Right cardiac atrium (tissue), 5 donors: ENCODE data around the gene FHAD1. TPM values are rescaled to one million over a fixed set of nuclear protein-coding genes. Genes with fewer than 3 reads are reported as not detected.
A peak's percentile ranks its signal among the peaks of the same experiment; 100 is the strongest.

ENCODE experiments used
- ATAC-seq, 2 donors: fragments of 200-7000 bp; cut with Tn5 transposase; one replicate each; pipeline versions ENCODE4 v1.8.0 to v1.9.1; 2020; ENCODE audit warnings: moderate library complexity in 2 of 2, mild to moderate bottlenecking in 1 of 2
- DNase-seq, 3 donors: peaks; one replicate each; pipeline ENCODE4 v3.0.0-alpha.2; 2020
- H3K27ac ChIP-seq: one replicate; pipeline ENCODE4 v1.5.1; 2013; ENCODE audit warnings: mild to moderate bottlenecking, low read length, control low read depth, moderate library complexity
- H3K27me3 ChIP-seq: one replicate; pipeline ENCODE4 v1.6.1; 2013; ENCODE audit not compliant: control insufficient read depth, insufficient read depth
- H3K4me1 ChIP-seq: one replicate; pipeline ENCODE4 v1.6.1; 2013; ENCODE audit warnings: low read length; ENCODE audit not compliant: control insufficient read depth, insufficient read depth
- H3K4me3 ChIP-seq: one replicate; pipeline ENCODE4 v1.5.1; 2013; ENCODE audit warnings: low read length, control low read depth
- H3K9me3 ChIP-seq: one replicate; pipeline ENCODE4 v1.6.1; 2013; ENCODE audit warnings: low read length; ENCODE audit not compliant: control insufficient read depth
- WGBS: extraction: QIAGEN DNeasy Blood & Tissue Kit; methylation state at CpG from one replicate; pipeline ENCODE4 v1.1.7; 2013; 5-methylcytosine and 5-hydroxymethylcytosine counted together
- intact Hi-C, 4 donors: fragments of 100-400 bp; cut with DNase I; formaldehyde crosslinking; loops; one replicate each; pipeline versions ENCODE4 v1.11.0 to v1.14.0; 2022 to 2023
- long read RNA-seq, 4 donors: library from polyadenylated mRNA; unstranded; transcript quantifications; one replicate each; pipeline ENCODE4 v2.0.0, GENCODE V29; 2020 to 2021
- polyA plus RNA-seq: library from polyadenylated mRNA; stranded (reverse); fragments of 200-250 nt; gene quantifications from one replicate; pipeline ENCODE4 v1.2.3, GENCODE V29; 2013
- total RNA-seq, 4 donors: library from RNA; stranded (reverse); fragmentation: NEBNext Ultra II Directional; extraction: Animal tissue kit (Norgen Biotek cat#: 25700); gene quantifications; one replicate each; pipeline ENCODE4 v1.2.1, GENCODE V29; 2021
- donor health status: healthy with polysubstance abuse.
- donor health status: DM: no; HTN: yes; CAD: no.
- donor health status: DM: no; HTN: no; CAD: no.
- donor health status: DM: no; HTN: yes; CAD: no; lungs with severe emphysema.
- donor health status: DM: yes; HTN: yes; CAD: no.

The FHAD1 gene
- 1 to 10 TPM in 1 of 4 donors, under 1 TPM in 2, not detected in 1; 0.06 to 1.0 (median 0.09) TPM for total RNA-seq
- 0.25 TPM for polyA plus RNA-seq
- long read RNA-seq, donor 1: 0 reads
- long read RNA-seq, donor 2: 0 reads
- long read RNA-seq, donor 3: 0 reads
- long read RNA-seq, donor 4: 0 reads

- intact Hi-C loops: no loop called here
- DNase-seq (peak; percentile 58 to 89 (median 87)), ATAC-seq (peak; percentile 77 to 85)
- 6% methylated on average over 54 of the region's 55 CpGs for WGBS
- H3K27me3 ChIP-seq: no peaks in the 10 kb centered on the region
- H3K27ac ChIP-seq: peak within 1 kb of the TSS; percentile 8
- H3K4me1 ChIP-seq: no peaks in the 10 kb centered on the region
- no peaks in the 10 kb centered on the region for H3K9me3 ChIP-seq
- peak within 1 kb of the TSS; percentile 38 for H3K4me3 ChIP-seq
Observed at GRCh38 chr1:15246960-15247614, at the start of gene FHAD1. TSS of gene FHAD1 (plus strand) at chr1:15247223. CDS start at chr1:15251785, 4,562 bp downstream.

GRCh38 chr1:15197591-15198447 lies 49.2 kb upstream of the FHAD1 start:
- no peaks in the 10 kb centered on the region for H3K27me3 ChIP-seq
- intact Hi-C loops: no loop called here
- no peak overlapping the region for H3K27ac ChIP-seq
- no peaks in the 10 kb centered on the region for H3K4me1 ChIP-seq
- no peaks in the 10 kb centered on the region for H3K9me3 ChIP-seq
- DNase-seq: no peak
- H3K4me3 ChIP-seq: no peak overlapping the region
- WGBS: 87% methylated on average over 12 of the region's 12 CpGs
- ATAC-seq: no peak

- no peak overlapping the region for H3K27ac ChIP-seq
- no peak overlapping the region for H3K4me3 ChIP-seq
- no peaks in the 10 kb centered on the region for H3K9me3 ChIP-seq
- no peaks in the 10 kb centered on the region for H3K27me3 ChIP-seq
- H3K4me1 ChIP-seq: no peaks in the 10 kb centered on the region
- intact Hi-C loops: no loop called here
- ATAC-seq: no peak
- no peak for DNase-seq
- WGBS: 87% methylated on average over 8 of the region's 8 CpGs
Observed at GRCh38 chr1:15198684-15199083, 48.3 kb upstream of the FHAD1 start.

DNA sequence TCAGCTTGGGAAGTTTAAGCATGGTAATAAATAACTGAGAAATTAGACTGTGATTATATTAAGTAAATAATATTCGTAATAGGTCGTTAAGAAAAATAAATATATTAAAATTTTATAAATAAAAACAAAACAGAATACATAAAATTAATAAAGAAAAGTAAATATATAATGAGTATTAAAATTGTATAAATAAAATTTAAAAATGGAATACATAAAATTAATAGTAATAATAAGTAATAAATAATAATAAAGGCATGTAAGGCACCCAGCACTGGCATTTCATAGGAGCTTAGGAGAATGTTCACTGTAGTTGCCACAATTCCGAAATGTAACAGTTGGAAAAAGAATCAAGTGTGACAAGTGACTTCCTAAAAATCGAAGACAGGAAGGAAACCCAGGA lies 45.8 kb upstream of the FHAD1 start:
- H3K27ac ChIP-seq: no peak overlapping the region
- H3K4me1 ChIP-seq: no peaks in the 10 kb centered on the region
- no peaks in the 10 kb centered on the region for H3K9me3 ChIP-seq
- 74% methylated on average over 4 of the region's 4 CpGs for whole genome bisulfite sequencing
- DNase-seq (no peak), ATAC-seq (no peak)
- no peak overlapping the region for H3K4me3 ChIP-seq
- intact Hi-C loops: no loop called here
- H3K27me3 ChIP-seq: no peaks in the 10 kb centered on the region

GRCh38 chr1:15201849-15202551 lies 45.0 kb upstream of the FHAD1 start:
- WGBS: 77% methylated on average over 13 of the region's 13 CpGs
- intact Hi-C loops: no loop called here
- Histone ChIP-seq H3K27me3 (no peaks in the 10 kb centered on the region), H3K27ac (no peak overlapping the region), H3K9me3 (no peaks in the 10 kb centered on the region), H3K4me3 (no peak overlapping the region), H3K4me1 (no peaks in the 10 kb centered on the region)
- DNase-seq (no peak), ATAC-seq (no peak)

GRCh38 chr1:15204931-15205330 lies 42.1 kb upstream of the FHAD1 start:
- Histone ChIP-seq H3K4me3 (no peak overlapping the region), H3K9me3 (no peaks in the 10 kb centered on the region), H3K27me3 (no peaks in the 10 kb centered on the region), H3K27ac (no peak overlapping the region), H3K4me1 (no peaks in the 10 kb centered on the region)
- WGBS: 90% methylated on average over 7 of the region's 7 CpGs
- DNase-seq (no peak), ATAC-seq (no peak)
- intact Hi-C loops: no loop called here

DNA sequence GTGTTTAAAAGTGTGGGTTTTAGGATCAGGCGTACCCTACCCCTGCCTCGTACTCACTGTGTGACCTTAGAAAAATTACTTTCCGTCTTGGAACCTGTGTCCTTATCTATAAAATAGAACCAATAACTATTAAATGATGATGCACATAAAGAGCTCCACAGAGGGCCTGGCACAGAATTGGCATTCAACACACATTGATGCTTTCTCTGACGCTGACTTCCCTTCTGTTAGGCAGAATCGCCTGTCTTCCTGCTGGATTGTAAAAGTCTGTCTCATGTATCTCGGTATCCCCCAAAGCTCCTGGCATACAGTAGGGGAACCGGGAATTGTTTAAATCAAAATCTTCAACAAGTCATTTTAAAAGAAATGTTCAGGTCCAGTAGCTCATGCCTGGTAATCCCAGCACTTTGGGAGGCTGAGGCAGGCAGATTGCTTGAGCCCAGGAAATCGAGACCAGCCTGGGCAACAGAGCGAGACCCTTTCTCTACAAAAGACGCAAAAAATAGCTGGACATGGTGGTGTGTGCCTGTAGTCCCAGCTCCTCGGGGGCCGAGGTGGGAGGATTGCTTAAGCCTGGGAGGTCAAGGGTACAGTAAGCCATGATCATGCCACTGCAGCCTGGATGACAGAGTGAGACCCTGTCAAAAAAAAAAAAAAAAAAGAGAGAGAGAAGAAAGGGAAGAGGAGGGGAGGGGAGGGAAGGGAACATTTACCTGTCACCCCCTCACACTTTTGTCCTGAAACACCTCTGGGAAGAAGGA lies 41.3 kb upstream of the FHAD1 start:
- 89% methylated on average over 12 of the region's 12 CpGs for WGBS
- H3K4me1 ChIP-seq: no peaks in the 10 kb centered on the region
- intact Hi-C loops: no loop called here
- no peak overlapping the region for H3K27ac ChIP-seq
- no peak for DNase-seq
- H3K4me3 ChIP-seq: no peak overlapping the region
- no peak for ATAC-seq
- H3K9me3 ChIP-seq: no peaks in the 10 kb centered on the region
- no peaks in the 10 kb centered on the region for H3K27me3 ChIP-seq

DNA sequence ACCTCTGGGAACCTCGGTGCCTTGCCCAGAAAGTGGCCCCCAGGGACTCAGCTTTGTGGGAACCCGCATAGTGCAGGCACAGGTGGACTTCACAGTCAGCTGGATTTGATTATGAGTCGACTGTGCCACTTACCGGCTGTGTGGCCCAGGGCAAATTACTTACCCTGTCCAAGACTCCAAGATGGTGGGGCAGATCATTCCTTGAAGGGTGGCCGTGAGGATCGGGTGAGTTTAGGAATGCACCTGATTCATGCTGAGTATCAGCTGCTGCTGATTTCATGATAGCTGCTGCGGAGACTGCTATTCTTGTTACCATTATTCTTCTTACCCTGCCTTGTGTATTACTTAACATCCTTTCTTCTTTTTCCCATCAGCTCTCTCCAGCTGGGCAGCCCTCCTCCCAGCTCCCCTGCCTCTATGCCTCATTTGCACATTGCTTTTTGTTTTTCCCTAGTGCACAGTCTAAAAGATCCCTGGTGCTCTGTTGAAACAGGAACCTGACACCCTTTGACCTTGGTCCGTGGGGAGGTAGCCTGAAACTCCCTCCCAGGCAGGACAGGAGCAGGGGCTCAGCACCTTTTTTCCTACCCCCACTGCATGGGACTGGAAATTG lies 40.5 kb upstream of the FHAD1 start:
- Histone ChIP-seq H3K9me3 (no peaks in the 10 kb centered on the region), H3K27me3 (no peaks in the 10 kb centered on the region), H3K4me3 (no peak overlapping the region), H3K4me1 (no peaks in the 10 kb centered on the region), H3K27ac (no peak overlapping the region)
- WGBS: 70% methylated on average over 8 of the region's 8 CpGs
- ATAC-seq (no peak), DNase-seq (no peak)
- intact Hi-C loops: no loop called here

- Histone ChIP-seq H3K4me1 (no peaks in the 10 kb centered on the region), H3K27me3 (no peaks in the 10 kb centered on the region), H3K27ac (no peak overlapping the region), H3K9me3 (no peaks in the 10 kb centered on the region), H3K4me3 (no peak overlapping the region)
- WGBS: 74% methylated on average over 25 of the region's 25 CpGs
- intact Hi-C loops: no loop called here
- DNase-seq: no peak
- peak in 1 of 2 donors; percentile 33 for ATAC-seq
Observed at GRCh38 chr1:15207031-15207828, 39.8 kb upstream of the FHAD1 start.
